Measurements from ENCODE around the gene FXR2.

FXR2 gene

DNA sequence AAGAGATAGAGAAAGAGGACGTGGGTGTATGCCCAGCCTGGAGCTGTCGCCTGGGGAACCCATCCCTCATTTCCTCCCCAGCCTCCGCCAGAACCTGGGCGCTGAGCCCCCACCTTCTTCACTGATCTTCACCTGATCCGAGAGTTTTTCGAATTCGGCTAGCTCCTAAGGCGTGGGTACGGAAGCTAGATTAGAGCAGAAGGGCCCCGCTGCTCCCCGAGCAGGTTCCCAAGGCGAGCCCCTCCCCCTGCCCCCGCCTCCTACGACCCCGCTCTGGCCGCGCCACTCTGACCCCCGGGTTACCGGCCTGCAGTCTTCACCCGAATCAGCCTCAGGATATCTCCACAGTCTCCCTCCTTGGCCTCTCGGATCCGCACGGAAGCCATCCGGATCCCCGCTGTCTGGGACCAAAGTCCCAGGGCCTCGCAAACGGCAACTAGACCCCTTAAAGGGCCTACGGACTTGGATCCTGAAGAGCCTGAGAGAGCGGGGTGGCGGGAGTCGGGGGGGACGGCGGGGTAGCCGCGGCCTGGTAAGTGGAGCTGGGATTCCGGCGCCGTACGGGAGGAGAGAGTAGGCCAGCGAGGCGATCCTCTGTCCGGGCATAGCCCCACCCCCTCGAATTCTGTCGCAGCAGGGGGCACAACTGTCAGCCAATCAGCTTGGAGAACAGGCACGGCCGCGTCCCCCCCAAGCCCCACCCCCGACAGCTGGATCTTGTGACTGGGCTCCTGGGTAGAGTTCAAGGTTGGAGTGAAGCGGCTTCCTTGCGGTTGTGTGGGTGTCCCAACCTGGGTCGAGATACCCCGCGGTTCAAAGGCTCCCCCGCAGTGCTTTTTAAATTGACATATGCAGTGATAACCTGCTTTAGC is 12.8 kb upstream of the FXR2 start, which contains the start of gene SAT2 (continued):
- TF ChIP-seq, protein P1, sequence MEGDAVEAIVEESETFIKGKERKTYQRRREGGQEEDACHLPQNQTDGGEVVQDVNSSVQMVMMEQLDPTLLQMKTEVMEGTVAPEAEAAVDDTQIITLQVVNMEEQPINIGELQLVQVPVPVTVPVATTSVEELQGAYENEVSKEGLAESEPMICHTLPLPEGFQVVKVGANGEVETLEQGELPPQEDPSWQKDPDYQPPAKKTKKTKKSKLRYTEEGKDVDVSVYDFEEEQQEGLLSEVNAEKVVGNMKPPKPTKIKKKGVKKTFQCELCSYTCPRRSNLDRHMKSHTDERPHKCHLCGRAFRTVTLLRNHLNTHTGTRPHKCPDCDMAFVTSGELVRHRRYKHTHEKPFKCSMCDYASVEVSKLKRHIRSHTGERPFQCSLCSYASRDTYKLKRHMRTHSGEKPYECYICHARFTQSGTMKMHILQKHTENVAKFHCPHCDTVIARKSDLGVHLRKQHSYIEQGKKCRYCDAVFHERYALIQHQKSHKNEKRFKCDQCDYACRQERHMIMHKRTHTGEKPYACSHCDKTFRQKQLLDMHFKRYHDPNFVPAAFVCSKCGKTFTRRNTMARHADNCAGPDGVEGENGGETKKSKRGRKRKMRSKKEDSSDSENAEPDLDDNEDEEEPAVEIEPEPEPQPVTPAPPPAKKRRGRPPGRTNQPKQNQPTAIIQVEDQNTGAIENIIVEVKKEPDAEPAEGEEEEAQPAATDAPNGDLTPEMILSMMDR (tag by site-specific recombination; IDR thresholded peaks at IDR 0.05) = no peak
- TF ChIP-seq, protein P2, sequence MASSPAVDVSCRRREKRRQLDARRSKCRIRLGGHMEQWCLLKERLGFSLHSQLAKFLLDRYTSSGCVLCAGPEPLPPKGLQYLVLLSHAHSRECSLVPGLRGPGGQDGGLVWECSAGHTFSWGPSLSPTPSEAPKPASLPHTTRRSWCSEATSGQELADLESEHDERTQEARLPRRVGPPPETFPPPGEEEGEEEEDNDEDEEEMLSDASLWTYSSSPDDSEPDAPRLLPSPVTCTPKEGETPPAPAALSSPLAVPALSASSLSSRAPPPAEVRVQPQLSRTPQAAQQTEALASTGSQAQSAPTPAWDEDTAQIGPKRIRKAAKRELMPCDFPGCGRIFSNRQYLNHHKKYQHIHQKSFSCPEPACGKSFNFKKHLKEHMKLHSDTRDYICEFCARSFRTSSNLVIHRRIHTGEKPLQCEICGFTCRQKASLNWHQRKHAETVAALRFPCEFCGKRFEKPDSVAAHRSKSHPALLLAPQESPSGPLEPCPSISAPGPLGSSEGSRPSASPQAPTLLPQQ (tag by site-specific recombination; IDR thresholded peaks at IDR 0.05) = no peak
- TF ChIP-seq ZNF341 (tag by site-specific recombination; IDR thresholded peaks at IDR 0.05; ENCODE audit: low read depth) (peak; percentile 60; the same call in 1 of the 2 replicates), KLF7 (tag by site-specific recombination; IDR thresholded peaks at IDR 0.05; ENCODE audit: borderline replicate concordance) (no peak), ZNF768 (tag by site-specific recombination; IDR thresholded peaks at IDR 0.05) (no peak), ZNF664 (tag by site-specific recombination; IDR thresholded peaks at IDR 0.05) (no peak), KLF8 (tag by site-specific recombination; IDR thresholded peaks at IDR 0.05) (peak; percentile 64), ZEB2 (tag by site-specific recombination; IDR thresholded peaks at IDR 0.05) (no peak; the same call in 1 of the 2 replicates), ZXDB (tag by site-specific recombination; IDR thresholded peaks at IDR 0.05) (no peak; the same call in 1 of the 2 replicates), SP2 (tag by site-specific recombination; IDR thresholded peaks at IDR 0.05) (peak; percentile 80), ZNF596 (tag by site-specific recombination; IDR thresholded peaks at IDR 0.05) (no peak), ZNF114 (tag by site-specific recombination; IDR thresholded peaks at IDR 0.05) (no peak), ZNF221 (tag by site-specific recombination; IDR thresholded peaks at IDR 0.05; ENCODE audit: borderline replicate concordance) (no peak), ZNF610 (tag by site-specific recombination; IDR thresholded peaks at IDR 0.05; ENCODE audit: borderline replicate concordance) (no peak), ZNF214 (tag by site-specific recombination; IDR thresholded peaks at IDR 0.05; ENCODE audit: borderline replicate concordance) (no peak), ZNF354C (tag by site-specific recombination; IDR thresholded peaks at IDR 0.05; ENCODE audit: borderline replicate concordance, low read depth) (no peak), WT1 (tag by site-specific recombination; IDR thresholded peaks at IDR 0.05) (no peak), OVOL3 (tag by site-specific recombination; IDR thresholded peaks at IDR 0.05) (no peak), ZNF843 (tag by site-specific recombination; IDR thresholded peaks at IDR 0.05) (peak; percentile 34; the same call in 1 of the 2 replicates), ZNF837 (tag by site-specific recombination; IDR thresholded peaks at IDR 0.05) (no peak)
- TF ChIP-seq, protein P3, sequence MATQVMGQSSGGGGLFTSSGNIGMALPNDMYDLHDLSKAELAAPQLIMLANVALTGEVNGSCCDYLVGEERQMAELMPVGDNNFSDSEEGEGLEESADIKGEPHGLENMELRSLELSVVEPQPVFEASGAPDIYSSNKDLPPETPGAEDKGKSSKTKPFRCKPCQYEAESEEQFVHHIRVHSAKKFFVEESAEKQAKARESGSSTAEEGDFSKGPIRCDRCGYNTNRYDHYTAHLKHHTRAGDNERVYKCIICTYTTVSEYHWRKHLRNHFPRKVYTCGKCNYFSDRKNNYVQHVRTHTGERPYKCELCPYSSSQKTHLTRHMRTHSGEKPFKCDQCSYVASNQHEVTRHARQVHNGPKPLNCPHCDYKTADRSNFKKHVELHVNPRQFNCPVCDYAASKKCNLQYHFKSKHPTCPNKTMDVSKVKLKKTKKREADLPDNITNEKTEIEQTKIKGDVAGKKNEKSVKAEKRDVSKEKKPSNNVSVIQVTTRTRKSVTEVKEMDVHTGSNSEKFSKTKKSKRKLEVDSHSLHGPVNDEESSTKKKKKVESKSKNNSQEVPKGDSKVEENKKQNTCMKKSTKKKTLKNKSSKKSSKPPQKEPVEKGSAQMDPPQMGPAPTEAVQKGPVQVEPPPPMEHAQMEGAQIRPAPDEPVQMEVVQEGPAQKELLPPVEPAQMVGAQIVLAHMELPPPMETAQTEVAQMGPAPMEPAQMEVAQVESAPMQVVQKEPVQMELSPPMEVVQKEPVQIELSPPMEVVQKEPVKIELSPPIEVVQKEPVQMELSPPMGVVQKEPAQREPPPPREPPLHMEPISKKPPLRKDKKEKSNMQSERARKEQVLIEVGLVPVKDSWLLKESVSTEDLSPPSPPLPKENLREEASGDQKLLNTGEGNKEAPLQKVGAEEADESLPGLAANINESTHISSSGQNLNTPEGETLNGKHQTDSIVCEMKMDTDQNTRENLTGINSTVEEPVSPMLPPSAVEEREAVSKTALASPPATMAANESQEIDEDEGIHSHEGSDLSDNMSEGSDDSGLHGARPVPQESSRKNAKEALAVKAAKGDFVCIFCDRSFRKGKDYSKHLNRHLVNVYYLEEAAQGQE (tag by site-specific recombination; IDR thresholded peaks at IDR 0.05) = no peak
- TF ChIP-seq, protein P4, sequence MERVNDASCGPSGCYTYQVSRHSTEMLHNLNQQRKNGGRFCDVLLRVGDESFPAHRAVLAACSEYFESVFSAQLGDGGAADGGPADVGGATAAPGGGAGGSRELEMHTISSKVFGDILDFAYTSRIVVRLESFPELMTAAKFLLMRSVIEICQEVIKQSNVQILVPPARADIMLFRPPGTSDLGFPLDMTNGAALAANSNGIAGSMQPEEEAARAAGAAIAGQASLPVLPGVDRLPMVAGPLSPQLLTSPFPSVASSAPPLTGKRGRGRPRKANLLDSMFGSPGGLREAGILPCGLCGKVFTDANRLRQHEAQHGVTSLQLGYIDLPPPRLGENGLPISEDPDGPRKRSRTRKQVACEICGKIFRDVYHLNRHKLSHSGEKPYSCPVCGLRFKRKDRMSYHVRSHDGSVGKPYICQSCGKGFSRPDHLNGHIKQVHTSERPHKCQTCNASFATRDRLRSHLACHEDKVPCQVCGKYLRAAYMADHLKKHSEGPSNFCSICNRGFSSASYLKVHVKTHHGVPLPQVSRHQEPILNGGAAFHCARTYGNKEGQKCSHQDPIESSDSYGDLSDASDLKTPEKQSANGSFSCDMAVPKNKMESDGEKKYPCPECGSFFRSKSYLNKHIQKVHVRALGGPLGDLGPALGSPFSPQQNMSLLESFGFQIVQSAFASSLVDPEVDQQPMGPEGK (tag by site-specific recombination; IDR thresholded peaks at IDR 0.05) = peak; percentile 100
- TF ChIP-seq, protein P5, sequence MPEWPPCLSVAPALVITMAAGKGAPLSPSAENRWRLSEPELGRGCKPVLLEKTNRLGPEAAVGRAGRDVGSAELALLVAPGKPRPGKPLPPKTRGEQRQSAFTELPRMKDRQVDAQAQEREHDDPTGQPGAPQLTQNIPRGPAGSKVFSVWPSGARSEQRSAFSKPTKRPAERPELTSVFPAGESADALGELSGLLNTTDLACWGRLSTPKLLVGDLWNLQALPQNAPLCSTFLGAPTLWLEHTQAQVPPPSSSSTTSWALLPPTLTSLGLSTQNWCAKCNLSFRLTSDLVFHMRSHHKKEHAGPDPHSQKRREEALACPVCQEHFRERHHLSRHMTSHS (tag by site-specific recombination; IDR thresholded peaks at IDR 0.05) = no peak
- TF ChIP-seq, protein P6, sequence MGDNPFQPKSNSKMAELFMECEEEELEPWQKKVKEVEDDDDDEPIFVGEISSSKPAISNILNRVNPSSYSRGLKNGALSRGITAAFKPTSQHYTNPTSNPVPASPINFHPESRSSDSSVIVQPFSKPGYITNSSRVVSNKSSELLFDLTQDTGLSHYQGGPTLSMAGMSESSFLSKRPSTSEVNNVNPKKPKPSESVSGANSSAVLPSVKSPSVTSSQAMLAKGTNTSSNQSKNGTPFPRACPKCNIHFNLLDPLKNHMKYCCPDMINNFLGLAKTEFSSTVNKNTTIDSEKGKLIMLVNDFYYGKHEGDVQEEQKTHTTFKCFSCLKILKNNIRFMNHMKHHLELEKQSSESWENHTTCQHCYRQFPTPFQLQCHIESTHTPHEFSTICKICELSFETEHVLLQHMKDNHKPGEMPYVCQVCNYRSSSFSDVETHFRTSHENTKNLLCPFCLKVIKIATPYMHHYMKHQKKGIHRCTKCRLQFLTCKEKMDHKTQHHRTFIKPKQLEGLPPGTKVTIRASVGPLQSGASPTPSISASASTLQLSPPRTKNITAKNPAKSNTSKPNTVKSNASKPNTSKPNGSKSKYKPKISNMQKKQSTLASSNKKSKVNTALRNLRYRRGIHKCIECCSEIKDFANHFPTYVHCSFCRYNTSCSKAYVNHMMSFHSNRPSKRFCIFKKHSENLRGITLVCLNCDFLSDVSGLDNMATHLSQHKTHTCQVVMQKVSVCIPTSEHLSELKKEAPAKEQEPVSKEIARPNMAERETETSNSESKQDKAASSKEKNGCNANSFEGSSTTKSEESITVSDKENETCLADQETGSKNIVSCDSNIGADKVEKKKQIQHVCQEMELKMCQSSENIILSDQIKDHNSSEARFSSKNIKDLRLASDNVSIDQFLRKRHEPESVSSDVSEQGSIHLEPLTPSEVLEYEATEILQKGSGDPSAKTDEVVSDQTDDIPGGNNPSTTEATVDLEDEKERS (tag by site-specific recombination; IDR thresholded peaks at IDR 0.05) = no peak
- TF ChIP-seq, protein P7, sequence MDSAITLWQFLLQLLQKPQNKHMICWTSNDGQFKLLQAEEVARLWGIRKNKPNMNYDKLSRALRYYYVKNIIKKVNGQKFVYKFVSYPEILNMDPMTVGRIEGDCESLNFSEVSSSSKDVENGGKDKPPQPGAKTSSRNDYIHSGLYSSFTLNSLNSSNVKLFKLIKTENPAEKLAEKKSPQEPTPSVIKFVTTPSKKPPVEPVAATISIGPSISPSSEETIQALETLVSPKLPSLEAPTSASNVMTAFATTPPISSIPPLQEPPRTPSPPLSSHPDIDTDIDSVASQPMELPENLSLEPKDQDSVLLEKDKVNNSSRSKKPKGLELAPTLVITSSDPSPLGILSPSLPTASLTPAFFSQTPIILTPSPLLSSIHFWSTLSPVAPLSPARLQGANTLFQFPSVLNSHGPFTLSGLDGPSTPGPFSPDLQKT (IDR thresholded peaks at IDR 0.05; ENCODE audit: borderline replicate concordance, low read depth, low read length) = no peak
